HG03342 (cell line): Measurements from ENCODE around the gene WDR20.
A peak's percentile ranks its signal among the peaks of the same experiment; 100 is the strongest.

Experiments
- ATAC-seq: cut with Tn5 transposase; IDR thresholded peaks from one replicate; pipeline ENCODE4 v1.9.1; 2021; ENCODE audit warnings: mild to moderate bottlenecking, moderate library complexity; ENCODE audit not compliant: unreplicated experiment

The WDR20 gene

DNA sequence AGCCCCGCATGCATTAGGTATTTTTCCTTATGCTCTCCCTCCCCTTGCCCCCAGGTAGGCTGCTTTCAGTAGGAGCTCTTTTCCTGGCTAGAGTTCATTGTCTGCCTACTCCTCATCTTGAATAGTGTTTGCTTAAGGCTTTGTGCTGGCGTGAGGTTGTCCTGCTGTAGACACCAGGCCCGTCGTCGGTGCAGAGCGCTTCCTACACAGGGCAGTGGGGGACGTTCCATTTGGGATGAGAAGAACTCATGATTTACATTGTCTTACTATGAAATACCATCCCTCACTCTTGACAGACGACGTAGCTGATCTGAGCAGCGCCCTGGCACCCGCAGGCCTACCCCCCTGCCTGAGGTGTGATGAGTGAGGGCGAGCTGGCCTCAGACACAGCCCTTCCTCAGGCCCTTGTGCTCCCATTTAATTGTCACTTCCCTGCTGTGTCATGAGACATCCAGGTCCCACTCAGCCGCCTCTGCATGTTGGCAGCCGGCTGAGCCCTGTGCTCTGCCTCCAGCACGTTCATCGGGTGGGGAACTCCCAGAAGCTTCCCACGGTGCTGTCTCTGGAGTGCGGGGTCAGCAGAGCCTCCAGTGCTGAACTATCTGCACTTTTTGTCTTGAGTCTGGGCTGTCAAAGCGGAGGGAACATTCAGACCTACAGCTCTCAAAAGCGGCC, 76.0 kb downstream of the WDR20 start:
- ATAC-seq, result no peak

DNA sequence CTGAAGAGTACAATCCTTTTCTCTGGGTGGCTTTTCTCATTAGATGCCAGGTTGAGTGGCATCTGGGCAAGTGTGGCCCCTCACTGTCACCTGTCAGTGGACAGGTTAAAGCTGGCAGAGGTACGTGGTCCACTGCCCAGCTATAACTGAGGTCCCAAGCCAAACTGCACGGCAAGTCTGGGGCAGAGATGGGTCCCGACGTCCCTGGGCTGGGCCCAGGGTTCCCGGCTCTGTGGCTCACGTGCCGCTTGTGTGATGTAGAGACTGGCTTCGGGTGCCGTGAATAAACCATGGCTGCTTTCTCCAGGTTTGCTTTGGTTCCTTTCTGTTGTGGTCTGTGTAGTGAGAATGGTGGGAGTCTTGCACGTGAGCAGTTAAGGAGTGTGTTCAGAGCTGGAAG, 77.7 kb downstream of the WDR20 start:
- no peak for ATAC-seq

DNA sequence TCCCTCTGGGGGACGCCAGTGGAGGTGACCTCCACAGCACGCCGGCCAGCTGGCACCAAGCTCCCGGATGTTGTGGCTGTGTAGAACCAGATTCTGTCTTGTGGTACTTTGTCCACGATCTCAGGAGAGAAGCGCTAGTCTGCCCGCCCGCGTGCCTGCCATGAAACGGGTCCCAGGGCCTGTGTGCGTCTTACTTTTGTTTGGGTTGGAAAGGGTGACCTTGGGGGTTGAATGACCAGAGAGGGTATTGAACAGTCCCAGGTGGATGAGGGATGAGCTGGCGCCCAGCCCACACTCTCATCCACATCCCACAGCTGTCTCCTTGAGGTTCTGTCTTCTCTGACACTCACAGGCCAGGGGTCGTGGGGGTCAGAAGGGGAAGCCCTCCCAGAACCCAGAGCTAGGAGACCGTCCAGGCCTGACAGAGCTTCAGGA, 78.3 kb downstream of the WDR20 start:
- no peak for ATAC-seq

DNA sequence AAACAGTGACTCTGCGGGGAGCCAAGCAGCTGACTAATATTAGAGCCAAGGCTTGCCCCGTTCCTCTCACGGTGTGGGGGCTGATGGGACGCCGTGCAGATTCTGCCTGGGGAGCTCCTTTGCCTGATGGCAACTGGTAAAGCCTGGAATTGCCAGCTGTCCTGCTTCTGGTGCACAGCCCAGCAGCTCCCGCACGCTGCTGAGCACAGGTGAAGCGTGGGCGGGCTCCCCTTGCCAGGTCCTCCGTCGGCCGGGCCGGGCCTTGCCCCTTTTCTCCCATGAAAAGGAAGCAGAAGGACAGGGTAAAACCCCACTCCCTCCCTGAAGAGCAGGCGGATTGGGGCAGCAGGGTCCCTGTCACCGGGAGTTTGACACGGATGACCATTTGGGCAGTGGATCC, 79.0 kb downstream of the WDR20 start:
- no peak for ATAC-seq

DNA sequence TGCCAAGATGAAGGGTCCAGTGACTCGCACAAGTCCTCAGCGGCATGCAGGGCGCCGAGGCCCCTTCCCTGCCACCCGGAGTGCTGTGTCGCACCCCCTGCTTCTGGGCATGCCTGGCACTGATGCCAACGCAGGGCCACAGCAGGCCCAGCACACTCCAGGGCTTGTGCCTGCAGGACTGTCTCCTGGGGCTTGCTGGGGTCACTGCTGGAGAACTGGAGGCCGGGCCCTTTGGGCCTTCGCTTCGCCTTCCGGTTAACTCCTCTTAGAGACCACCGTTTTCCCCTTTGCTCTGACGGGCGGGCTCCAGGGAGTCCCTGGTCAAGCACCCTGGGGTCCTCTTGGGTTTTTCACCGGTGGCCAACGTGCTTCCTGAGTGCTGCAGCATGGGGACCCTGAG, 79.6 kb downstream of the WDR20 start:
- no peak for ATAC-seq

DNA sequence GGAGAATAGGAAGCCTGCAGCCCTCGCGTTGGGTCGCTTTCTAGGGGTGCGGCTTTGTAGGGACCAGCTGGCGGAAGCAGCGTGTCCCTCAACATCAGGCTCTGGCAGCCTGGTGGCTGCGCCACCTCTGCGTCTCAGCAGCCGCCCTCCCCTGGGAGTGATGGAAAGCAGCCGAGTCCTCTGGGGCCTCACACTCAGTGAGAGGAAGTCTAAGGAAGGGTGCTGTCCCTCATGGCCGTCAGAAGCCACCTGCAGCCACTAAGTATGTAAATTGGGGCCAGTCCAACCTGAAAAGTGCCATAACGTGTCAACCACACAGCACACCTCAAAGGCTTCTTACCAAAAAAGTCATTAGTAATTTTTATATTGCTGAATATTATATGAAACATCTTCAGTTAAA, 80.3 kb downstream of the WDR20 start:
- peak; percentile 95 for ATAC-seq

DNA sequence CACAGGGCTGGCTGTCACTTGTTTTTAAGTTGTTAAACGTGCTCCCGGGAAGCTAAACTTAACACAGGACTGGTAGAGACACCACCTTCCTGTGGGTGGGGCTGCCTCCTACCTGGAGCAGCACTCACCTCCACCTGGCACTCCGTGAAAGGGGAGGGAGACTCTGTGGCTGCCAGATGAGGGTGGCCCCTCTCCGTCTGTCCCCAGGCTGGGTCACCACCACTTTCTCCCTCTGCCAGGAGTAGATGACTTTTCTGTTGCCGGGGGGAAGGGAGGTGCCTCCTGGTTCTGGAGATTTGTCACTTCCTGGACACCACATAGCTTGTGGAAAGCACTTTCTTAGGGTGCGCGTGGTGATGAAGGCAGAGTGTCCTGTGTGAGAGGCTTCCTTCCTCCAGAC, 81.3 kb downstream of the WDR20 start:
- no peak for ATAC-seq

DNA sequence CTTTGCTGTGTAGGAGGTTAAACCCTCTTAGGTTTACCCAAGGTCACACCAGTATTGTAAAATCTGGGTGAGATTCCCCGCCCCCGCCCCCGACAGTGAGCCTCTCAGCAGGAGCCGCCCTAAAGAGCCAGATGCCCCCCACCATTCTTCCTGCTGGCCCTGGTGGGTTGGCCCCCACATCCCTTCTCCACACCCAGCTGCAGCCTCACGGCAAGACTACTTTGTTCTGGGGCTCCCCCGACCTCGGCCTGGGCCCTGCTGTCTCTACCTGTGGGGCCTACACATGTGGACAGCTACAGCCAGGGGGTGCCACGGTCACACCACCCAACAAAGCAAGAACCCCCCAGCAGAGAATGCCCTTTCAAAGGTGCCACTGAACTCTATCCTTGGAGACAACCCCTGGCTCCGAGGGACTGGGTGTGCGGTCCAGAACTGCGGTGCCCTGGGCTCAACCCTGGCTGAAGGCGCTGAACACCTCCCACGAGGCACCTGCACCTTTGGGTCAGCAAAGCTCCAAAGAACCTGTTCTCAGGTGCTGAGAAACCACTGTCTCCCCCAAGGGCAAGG, 82.4 kb downstream of the WDR20 start:
- ATAC-seq, result no peak

DNA sequence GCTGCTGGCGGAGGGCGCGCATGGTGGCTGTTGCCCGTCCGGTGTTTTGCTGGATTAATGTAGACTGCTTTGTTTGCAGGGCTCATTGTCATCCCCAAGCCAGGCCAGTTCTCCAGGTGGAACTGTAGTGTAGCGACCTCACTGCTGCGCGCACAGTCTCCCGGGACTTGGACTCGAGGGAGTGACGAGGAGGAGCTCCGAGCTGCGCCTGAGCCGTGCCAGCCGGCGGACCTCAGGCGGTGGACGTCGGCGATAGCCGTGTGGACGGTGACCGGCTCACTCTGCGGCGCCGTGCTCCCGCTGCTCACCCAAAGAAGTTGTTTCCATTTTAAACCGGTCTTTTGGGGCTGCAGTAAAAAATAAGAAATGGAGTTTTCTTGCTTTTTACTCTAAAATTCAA, 83.1 kb downstream of the WDR20 start:
- no peak for ATAC-seq

DNA sequence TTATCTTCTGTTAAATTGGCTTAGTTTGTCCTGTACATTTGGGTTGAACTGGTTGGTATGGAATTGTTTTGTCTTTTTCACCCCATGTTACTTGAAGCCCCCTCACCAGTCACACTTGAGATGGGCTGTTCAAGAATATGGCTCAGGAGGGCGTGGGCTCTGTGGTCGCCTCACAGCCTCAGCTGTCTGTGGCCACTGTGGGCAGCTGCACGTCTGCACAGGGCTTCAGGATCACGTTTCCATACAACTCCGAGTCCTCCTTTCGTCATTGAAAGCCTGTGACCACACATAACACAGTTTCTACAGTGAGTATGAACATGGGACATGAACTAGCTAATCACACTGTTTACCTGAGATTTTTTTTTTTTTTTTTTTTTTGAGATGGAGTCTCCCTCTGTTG, 84.0 kb downstream of the WDR20 start:
- ATAC-seq, result no peak

DNA sequence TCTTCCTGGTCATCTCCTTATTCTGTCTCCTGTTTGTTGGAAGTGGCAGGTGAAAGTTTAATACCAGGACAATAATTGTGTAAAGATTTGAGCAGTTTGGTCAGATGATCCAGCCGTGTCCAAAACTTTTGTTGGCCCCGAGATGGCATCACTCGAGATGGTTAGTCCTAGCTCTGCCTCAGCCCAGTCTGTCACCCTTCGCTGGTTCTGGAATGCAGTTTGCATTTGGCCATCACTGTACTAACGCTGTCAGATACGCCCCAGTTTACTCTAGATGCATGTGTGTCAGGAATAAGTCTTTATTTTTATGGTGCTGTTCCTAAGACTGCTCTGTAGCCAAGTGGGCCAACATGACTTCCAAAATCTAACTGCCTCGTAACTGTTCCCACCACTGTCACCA, 85.7 kb downstream of the WDR20 start:
- no peak for ATAC-seq

DNA sequence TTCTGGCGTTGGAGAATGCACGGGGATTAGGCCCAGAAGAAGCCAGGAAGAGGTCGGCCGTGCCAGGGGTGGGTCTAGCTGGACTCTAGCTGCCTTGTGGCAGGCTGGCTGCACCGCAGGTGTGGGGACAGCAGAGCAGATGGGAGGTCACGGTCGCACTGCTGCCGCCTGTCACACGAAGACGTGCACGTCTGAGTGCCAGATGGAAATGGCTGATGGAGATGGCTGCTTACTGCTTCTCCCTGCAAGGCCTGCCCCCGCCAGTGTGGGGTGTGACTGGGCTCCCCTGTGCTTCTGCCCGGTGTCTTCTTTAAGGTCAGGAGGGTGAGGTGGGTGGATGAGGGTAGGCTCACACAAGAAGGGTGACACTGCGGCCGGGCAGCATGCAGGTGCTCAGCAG, 86.2 kb downstream of the WDR20 start:
- ATAC-seq, result no peak

DNA sequence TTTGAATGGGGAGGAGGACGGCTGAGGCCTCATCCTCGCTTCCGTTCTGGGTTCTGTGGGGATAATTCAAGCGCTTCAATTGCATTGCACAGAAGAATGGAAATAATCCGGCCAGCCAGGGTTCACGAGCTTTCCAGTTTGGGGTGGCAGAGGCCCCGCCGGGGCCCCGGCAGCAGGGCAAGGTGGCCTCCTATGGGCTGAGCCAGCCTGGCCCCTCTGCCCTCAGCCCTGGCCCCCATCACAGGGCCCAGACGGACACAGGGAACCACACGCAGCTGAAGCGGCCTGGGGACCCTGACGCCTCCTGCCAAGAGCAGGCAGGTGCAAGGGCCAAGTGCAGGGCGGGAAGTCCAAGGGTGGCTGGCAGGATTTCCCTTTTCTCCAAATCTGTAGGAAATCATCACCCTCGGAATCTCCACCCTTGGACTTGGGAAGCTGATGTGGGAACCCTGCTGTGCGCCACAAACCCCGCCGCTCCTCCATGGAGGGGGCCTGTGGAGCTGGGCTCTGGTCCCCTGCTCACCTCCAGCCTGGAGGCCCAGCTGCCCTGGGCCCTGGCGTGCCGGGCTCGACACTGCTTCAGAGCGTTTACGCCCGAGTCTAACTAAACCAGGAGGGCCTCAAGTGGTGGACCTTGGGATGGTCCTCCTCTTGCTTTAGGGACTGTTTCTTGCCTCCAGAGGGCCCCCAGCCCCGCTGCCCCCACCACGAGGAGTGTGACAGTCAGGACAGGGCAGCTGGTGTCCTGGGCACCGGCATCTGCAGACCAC, 86.8 kb downstream of the WDR20 start:
- ATAC-seq, result no peak

DNA sequence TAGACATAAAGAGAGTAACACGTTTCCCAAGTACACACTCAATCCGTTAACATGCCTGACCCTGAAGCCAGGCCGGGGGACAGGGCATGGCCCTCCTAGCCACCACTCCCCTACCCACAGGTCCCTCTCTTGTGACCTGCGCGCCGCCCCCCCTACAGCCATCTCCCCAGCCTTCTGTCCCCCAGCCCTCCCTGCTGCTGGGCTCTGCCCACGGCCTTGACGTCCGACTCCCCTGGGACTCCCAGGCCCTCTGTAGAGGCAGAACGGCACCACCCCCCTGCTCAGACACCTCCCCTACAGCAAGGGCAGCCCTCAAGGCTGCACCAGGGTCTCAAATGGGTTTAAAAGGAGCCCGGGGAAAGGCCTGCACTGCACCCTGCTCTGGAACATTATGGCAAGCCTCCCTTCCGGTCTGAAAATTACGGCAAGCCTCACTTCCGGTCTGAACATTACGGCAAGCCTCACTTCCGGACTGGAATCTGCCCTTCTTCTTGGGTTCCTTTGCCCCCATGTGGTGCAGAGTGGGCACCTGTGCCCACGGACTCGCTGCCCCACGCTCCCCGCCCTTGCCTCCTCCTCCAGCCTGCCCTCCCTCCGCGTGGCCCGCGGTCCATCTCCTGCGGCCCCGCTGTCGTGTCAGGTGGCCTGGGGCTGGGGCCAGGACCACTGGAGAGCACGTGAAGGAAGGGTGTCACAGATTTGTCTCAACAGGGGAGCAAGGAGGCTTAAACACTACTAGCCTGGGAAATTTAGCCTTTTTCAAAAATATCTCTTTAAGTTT, 87.7 kb downstream of the WDR20 start:
- ATAC-seq, result no peak

DNA sequence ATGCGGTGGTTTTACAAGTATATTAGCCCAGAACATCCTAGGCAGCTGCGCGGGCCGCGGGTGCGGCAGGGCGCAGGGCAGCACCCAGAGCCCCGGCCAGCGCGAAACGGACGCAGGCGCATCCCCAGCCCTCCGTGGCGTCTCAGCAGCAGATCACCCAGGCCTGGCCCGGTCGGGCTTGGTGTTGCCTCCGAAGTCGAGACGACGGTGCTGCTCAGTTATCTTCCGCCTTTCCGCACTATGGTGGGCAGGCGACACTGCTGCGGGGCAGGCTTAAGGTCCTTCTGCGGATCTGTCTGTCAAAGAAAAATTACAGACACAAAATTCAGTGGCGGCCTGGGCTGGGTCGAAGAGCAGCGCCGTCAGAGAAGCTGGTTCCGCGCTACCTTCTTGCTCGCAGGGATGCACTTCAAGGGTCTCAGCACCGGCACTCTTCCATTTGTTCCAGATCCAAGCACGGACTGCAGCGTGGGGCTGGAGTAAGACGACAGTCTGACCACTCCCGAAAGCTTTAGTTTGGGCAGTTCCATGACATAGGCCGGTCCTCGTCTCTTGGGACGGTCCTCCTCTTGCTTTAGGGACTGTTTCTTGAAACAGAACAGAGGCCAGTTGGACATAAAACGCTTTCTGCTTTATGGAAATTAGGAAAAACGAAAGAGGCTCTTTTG, 89.5 kb downstream of the WDR20 start:
- ATAC-seq, result no peak

DNA sequence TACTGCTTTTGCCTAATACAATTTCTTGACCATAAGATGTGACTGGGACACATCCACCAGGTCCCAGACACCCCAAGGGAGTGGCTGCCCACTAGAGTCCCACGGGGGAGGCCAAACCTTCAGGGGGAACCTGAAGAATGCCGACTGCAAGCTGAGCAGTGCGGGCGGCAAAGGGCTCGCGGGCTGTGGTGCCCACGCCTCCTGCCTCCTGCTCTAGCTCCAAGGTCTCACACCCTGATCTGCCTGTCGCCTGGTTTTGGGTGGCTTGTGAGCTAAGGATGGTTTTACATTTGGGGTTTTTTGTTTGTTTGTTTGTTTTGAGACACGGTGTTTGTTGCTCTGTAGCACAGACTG, 90.0 kb downstream of the WDR20 start:
- no peak for ATAC-seq

DNA sequence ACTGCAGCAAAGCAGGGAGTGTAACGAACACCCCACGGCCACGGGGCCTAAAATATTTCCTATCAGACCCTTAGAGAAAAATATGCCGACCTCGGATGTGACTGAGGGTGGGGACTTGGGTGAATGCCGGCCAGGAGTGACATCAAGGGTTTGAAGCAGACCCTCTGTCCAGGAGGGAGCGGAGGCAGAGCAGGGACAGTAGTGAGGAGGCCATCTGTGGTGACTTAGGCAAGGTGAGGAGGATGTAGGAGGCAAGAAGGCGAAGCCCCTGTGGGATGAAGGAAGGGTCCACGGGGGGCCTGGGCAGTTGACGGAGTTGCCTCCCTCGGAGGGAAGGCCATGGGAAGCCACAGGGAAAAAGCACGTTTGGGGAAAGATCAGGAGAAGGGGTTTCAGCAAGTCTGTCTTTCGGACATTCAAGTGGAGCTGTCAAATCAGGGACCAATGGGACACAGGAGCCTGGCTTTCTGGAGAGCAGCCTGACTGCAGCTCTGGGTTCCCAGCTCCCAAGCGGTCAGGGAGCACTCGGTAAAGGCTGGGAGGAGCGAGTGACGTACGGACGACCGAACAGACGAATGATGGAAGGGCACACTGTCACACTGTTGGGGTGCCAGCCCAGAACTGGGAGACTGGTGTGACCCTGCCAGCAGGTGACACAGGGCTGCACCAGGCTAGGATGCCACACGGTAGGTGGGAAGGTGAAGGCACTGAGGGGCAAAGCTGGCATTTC, 90.9 kb downstream of the WDR20 start:
- ATAC-seq, result no peak

DNA sequence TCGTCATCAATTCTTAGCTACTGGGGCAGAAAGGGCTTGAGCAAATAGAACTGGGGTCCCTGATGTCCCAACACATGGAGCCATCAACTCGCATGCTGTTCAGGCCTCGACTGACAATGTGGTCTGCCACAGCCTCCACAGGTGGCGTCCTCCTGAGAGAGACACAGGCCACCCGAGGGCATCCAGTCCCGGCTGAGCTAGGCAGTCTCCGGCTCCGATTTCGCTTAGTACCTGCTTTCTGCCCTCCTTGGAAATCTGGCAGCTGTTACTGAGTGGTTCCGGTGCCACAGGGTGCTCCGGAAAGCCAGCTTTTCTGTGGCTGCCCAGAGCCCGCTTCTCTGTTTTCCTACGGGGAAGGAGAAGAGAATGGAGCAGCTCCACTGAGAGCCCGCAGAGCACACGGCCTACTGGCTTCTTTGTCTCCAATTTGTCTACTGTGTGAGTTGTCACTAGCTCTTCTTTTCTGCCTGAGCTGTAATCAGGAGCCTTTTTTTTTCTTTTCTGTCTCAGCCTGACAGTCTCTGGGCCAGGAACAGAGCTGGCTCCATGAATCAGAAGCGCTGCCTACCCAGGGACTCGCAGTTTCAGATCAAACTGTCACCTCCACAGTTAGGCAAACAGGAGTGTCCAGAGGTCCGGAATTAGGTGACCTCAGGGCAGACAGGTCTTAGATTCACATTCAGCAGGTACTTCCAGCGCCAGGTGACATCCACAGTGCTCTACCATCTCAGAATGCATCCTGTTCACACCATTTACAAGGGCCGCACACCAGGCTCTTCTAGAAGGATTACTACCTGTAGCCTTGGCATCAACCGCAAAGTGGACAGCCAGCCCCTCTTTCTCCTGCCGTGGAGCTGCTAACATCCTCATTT, 92.0 kb downstream of the WDR20 start:
- no peak for ATAC-seq

DNA sequence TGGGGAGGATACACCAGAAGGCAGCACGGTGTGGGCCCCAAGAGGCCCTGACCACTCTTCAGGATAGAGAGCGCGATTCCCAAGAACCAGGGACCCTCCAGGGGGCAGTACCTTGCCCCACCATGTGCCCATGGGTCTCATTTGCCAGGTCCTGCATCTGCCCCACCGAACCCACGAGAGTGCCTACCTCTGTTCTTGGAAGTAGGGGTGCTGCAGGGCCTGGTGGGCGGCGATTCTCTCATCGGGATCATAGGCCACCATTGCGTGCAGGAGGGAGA, 92.6 kb downstream of the WDR20 start:
- ATAC-seq, result no peak

DNA sequence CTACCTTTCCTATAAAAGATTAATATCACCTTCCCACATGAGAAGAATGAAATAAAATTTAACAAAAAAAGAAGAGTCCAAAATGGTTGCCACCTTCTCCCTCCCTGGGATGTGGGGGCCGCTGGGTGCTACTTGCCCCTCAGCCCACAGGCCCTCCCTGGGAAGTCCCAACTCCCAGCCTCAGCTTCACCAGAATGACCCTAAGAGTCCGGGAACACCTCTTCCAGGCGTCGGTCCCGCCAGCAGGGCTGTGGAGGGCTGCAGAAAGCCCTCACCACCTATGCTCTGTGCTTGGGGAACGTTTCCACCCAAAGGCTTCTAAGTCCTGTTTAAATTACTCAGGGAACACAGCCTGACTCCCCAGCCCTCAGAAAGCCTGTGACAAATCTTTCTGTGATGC, 93.4 kb downstream of the WDR20 start:
- no peak for ATAC-seq
